Colon (tissue), 2 donors: ENCODE measurements around the gene RUSC1.

ENCODE experiments used
- FAIRE-seq: peaks from 2 replicates; lab custom pipeline; 2012; peaks lifted over from hg19 to GRCh38; lab: Jason Lieb, UNC
- donor health status: control.
- donor health status: control.

Gene RUSC1

GRCh38 chr1:155295942-155296267 is 24.8 kb upstream of the RUSC1 start:
- FAIRE-seq = no peak

GRCh38 chr1:155296661-155297060 is 24.0 kb upstream of the RUSC1 start:
- no peak for FAIRE-seq

- FAIRE-seq = no peak
These were observed 23.3 kb upstream of the RUSC1 start for GRCh38 chr1:155297384-155297783.

GRCh38 chr1:155300024-155300423 is 20.7 kb upstream of the RUSC1 start:
- no peak for FAIRE-seq

GRCh38 chr1:155300553-155301329 is 20.0 kb upstream of the RUSC1 start:
- no peak for FAIRE-seq

- FAIRE-seq = no peak
These were observed 19.3 kb upstream of the RUSC1 start, which contains the start of gene PKLR for GRCh38 chr1:155301342-155301841. PKLR (minus strand) TSS chr1:155301438; CDS start chr1:155301395, 43 bp downstream.

GRCh38 chr1:155304558-155305063 is 16.1 kb upstream of the RUSC1 start:
- FAIRE-seq = no peak

- FAIRE-seq = no peak
These were observed 14.8 kb upstream of the RUSC1 start for GRCh38 chr1:155305881-155306391.

GRCh38 chr1:155307247-155307740 is 13.4 kb upstream of the RUSC1 start:
- no peak for FAIRE-seq

GRCh38 chr1:155308493-155309422 is 11.9 kb upstream of the RUSC1 start, which contains the start of gene FDPS:
FDPS (plus strand) TSS chr1:155308866; CDS start chr1:155309790, 924 bp downstream.
- peak; percentile 57 for FAIRE-seq

- no peak for FAIRE-seq
These were observed 11.2 kb upstream of the RUSC1 start for GRCh38 chr1:155309423-155310021.

GRCh38 chr1:155313261-155313660 is 7.4 kb upstream of the RUSC1 start:
- FAIRE-seq = no peak

- no peak for FAIRE-seq
These were observed 3.8 kb upstream of the RUSC1 start for GRCh38 chr1:155316922-155317321.

GRCh38 chr1:155318082-155318481 is 2.6 kb upstream of the RUSC1 start:
- no peak for FAIRE-seq

- FAIRE-seq = no peak
These were observed 1.2 kb upstream of the RUSC1 start for GRCh38 chr1:155319536-155319935.

GRCh38 chr1:155320252-155320651 is 442 bp upstream of the RUSC1 start:
- no peak for FAIRE-seq

- no peak for FAIRE-seq
These were observed 1.2 kb downstream of the RUSC1 start for GRCh38 chr1:155321639-155322503.

- FAIRE-seq = no peak
These were observed 1.9 kb downstream of the RUSC1 start for GRCh38 chr1:155322571-155322952.

GRCh38 chr1:155322953-155323728 is 2.4 kb downstream of the RUSC1 start:
- no peak for FAIRE-seq

- FAIRE-seq = no peak
These were observed 3.0 kb downstream of the RUSC1 start for GRCh38 chr1:155323729-155324036.
